Stromal cell of bone marrow (primary cell): ENCODE data around the gene RELA.
"Not testable (repeated sequence)": the region's sequence is repeated elsewhere in the genome, so short reads cannot be mapped to it uniquely, and the experiment has no call there.

ENCODE experiments used
- DNase-seq: peaks from one replicate; pipeline ENCODE4 v3.0.0-alpha.2; 2012; ENCODE audit warnings: low read depth

Gene RELA

DNA sequence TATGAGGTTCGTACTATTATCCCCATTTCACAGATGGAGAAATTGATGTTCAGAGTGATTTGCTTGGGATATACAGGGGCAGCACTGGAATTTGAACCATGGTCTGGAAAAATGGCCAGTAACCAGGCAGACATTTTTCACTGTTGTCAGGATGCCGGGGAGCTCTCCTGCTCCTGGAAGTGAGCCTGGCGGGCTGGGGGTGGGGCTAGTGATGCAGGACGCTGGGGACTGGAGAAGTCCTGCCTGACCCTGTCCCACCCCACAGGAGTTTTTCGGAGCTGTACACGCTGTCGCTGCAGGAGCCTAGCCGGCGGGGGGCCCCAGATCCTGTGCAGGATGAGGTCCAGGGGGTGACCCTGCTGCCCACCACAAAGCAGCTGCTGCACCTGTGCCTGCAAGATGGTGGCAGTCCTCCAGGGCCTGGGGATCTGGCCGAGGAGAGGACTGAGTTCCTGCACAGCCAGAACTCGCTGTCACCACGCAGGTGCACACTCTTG, 13.7 kb downstream of the RELA start:
- DNase-seq: no peak

DNA sequence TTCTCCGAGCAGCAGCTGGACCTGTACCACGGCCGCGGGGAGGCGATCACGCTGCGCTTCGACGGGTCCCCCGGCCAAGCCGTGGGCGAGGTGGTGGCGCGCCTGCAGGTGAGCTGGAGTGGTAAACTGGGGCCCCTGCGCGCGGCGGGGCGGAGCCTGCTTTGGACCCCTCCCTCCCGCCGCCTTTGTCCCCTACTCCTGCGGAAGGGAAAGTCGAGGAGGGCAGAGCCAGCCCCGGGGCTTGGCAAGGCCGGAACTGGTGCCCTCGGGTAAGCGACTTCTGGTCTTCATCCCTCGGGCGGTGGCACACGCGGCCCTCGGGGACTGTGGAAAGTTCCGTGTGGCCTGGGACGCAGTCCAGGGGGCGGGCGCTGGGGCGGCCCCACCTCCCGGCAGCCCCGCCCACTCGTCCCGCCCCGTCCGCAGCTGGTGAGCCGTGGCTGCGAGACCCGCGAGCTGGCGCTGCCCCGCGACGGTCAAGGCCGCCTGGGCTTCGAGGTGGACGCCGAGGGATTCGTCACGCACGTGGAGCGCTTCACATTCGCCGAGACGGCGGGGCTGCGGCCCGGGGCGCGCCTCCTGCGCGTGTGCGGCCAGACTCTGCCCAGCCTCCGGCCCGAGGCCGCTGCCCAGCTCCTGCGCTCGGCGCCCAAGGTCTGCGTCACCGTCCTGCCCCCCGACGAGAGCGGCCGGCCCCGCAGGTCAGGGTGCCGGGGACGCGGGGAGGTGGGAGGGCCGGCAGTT, 15.6 kb downstream of the RELA start:
- no peak for DNase-seq

- no peak for DNase-seq
These were observed 16.3 kb downstream of the RELA start for GRCh38 chr11:65646288-65646957.

DNA sequence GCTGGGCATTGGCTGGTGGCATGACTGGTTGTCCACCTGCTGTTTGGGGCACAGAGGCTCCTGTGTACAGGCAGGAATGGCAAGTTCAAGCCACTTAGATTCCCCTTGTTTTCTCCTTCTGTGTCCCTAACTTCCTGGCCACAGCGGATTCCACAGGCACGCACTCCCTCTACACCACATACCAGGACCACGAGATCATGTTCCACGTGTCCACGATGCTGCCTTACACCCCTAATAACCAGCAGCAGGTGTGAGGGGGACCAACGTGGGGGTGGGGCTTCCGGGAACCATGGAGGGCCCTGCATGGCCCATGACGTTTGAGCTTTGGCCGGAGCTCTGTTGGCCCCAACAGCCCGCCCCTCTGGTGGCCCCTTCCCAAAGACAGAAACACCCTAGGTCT, 17.0 kb downstream of the RELA start:
- DNase-seq: no peak

GRCh38 chr11:65644837-65645236, 17.9 kb downstream of the RELA start:
- no peak for DNase-seq

DNA sequence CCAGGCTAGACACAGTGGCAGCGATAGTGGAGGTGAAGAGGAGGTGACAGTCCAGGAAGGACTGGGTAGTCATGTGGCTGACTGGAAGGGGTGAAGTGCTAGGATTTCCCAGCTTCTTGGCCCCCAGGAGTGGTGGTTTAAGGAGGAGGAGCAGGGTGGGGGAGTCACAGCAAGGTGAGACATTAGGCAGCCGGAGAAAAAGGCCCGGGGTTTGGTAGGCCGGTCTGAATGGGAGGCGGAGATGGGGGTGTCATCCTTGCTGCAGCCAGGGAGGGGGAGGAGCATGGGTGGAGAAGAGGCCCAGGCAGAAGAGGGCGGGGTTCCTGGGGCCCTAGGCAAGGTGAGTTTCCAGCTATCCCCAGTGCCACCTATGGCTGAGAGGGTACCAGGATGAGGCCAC, 18.7 kb downstream of the RELA start:
- DNase-seq: no peak

DNA sequence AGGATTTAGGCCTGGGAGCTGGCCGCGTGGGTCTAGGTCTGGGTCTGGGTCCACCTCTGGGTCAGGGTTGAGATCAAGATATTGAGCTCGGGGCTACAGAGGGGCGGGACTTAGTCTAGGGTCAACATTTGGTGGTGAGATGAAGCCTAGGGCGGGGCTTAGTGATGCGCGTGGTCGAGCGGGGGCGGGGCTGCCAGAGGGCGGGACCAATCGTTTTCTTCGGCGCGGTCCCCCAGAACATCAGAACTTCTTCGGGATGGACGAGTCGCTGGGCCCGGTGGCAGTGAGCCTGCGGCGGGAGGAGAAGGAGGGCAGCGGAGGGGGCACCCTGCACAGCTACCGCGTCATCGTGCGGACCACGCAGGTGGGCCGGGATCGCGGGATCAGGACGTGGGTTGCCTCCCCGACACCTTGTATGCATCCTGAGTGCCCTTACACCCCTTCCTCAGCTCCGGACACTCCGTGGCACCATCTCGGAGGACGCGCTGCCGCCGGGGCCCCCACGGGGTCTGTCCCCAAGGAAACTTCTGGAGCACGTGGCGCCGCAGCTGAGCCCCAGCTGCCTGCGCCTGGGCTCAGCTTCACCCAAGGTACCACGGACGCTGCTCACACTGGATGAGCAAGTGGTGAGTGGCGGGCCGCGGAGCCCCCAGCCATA, 20.6 kb downstream of the RELA start:
- DNase-seq: no peak

- DNase-seq: no peak
These were observed 21.3 kb downstream of the RELA start for GRCh38 chr11:65641297-65642013.

- DNase-seq: no peak
These were observed 22.0 kb downstream of the RELA start for GRCh38 chr11:65640483-65641296.

DNA sequence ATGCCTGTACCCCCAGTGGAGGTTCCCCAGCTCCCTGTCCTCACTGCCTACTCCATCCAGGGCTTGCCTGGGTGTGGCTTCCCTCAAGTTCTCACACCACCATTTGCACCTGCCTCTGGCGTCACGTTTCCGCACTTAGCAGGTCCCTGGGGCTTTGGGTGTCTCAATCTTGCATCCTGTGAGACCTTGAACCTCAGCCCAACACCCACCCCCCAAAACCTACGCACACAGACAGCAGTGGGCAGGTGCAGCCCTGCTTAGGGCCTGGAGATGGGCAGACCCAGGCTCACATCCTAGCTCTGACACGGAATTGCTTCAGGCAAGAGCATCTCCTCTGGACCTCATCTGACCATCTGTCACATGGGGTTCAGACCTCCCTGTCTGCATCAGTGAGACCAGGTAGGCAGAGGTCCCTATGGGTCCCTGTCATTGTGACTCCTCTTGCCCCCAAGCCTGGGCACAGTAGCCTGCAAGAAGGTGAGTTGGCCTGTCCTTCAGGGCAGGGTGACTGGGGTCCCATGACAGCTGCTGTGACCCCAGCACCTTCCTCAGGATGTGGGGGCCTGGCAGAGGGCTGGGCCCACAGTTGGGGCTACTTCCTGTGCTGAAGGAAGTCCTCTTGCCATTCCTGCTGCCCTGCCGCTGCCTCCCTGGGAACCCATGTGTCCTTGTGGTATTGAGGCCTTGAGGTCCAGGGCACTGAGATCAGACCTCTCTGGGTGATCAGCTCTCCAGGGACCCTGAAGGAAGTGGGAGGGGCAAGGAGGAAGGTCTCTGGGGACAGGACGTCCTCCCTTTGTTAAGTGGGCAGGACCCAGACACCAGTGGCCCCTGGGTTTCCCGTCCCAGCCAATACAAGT, 22.9 kb downstream of the RELA start:
- DNase-seq: no peak

DNA sequence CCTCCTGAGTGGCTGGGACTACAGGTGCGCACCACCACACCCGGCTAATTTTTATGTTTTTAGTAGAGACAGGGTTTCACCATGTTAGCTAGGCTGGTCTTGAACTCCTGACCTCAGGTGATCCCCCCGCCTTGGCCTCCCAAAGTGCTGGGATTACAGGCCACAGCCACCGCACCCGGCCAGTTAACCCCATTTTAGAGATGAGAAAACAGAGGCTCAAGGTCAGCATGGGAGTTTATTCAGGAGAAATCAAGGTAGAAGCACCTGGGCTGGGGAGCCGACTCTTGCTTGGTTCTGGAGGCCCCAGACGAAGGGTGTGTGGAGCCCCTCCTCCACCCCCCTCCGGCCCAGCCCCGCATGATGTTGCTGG, 23.5 kb downstream of the RELA start:
- DNase-seq: not testable (repeated sequence)

DNA sequence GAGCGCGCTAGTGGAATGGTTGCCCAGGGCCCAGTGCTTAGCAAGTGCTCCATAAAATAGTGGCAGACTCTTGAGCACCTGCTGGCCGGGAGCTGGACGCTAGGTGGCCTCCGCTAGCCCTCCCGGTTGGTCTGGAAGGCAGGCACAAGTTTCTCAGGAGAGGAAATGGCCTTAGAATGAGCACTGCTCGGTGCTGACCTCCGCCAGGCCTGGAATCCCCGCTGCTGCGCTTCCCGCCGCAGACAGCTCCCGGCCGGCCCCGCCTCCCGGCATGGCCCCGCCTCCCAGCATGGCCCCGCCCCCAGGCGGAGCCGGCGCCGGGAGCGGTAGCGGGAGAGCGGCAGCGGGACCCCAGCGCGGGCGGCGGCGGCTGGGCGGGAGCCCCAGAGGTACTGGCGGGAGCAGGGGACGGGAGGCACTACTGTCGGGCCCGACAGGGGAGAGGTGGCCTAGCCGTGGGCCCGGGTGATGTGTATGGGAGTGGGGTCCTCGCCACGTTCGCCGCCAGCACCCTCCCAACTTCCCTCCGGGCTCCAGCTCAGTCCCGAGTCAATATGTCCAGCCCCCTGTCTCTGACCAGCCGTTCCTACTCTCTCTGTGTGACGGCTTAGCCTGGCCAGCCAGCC, 24.8 kb downstream of the RELA start, which contains the start of gene SIPA1:
SIPA1 (plus strand) TSS at position 308 of the 626 bp plus-strand sequence. CDS start 2,821 bp downstream, outside the sequence.
- DNase-seq: peak; percentile 65

- no peak for DNase-seq
These were observed 25.6 kb downstream of the RELA start for GRCh38 chr11:65637032-65637557.

- no peak for DNase-seq
These were observed 26.3 kb downstream of the RELA start for GRCh38 chr11:65636108-65637031.

GRCh38 chr11:65634905-65635731, 27.6 kb downstream of the RELA start:
- no peak for DNase-seq

DNA sequence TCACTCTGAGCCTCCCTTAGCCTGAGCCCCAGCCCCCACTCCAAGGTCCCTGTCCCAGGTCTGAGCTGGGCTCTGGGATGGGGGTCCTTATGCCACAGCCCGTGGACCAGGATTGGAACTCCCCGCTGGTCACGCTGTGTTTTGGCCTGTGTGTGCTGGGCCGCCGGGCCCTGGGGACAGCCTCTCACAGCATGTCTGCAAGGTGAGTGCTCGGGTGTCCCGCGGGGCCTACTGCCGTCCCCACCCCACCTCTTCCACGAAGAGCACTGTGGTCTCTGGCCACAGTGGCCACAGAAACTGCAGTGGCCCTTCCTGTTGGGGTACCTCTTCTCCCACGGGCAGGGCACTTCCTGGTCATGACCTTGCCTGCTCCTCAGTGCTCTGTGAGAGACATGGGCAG, 28.3 kb downstream of the RELA start:
- no peak for DNase-seq

GRCh38 chr11:65634109-65634436, 28.6 kb downstream of the RELA start:
- no peak for DNase-seq
